ENCODE data around the gene CCDC201.

The CCDC201 gene

DNA sequence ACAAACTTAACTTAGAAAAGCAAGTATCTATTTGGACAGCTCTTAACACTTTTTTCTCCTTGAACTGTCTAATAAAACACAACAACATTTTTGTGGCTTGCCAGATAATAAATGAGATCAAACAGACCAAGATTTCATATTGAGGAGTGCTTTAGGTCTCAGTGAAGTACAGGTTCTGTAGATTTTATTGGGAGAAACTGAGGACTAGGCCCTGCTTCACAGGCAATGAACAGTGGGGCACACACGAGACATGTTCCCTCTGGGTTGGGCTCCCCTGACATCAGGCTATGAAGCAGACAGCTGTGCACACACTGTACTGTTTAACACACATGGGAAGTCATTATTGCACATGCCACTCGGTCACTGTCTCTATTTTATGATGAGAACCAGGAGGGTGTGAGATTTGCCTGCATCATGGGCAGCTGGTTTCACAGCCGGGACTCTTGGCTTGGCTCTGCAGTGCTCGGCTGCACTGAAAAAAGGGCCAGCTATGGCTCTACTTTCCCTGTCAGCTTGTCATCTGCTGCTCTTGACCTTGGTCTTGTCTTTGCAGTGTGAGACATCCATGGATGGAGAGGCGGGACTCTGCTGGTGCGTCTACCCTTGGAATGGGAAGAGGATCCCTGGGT lies 19.6 kb upstream of the CCDC201 start:
- DNase-seq, result no peak

DNA sequence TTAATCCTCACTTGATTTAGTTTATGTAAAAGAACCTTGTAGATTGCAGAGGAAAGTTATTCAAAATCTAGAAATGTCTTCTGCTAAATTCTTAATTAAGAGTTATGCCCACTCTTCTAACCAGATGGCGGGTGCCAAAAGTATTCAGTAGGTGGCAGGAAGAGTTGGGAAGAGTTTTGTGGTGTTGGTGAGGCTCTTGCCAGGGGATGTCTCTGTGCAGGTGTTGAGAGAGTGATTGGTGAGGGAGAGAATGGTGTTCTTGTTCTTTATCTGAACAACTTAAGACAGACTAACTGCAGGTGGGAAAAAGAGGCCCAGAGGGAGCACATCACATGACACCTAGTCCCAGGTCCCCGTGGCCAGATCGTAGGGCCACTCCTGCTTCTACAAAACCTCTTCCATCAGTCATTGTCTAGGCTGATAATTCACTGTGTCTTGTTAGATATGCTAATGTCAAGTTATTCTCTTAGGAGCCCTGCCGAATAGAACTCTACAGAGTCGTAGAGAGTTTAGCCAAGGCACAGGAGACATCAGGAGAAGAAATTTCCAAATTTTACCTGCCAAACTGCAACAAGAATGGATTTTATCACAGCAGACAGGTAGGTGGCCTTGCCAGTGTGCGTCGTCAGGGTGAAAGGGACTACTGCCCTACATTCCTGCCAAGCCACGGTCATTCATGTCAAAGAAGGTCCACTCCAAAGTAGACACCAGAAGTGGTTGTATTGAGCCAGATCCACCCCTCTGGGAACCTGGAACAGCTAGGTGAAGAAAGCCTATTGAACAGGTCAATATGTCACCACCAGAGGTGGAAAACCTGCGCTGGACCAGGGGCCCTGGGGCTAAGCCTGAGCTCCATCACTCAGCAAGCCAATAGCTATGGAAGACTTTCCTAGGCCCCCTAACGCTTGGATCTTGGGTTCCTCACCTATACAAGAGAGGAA lies 18.9 kb upstream of the CCDC201 start:
- DNase-seq, result no peak

DNA sequence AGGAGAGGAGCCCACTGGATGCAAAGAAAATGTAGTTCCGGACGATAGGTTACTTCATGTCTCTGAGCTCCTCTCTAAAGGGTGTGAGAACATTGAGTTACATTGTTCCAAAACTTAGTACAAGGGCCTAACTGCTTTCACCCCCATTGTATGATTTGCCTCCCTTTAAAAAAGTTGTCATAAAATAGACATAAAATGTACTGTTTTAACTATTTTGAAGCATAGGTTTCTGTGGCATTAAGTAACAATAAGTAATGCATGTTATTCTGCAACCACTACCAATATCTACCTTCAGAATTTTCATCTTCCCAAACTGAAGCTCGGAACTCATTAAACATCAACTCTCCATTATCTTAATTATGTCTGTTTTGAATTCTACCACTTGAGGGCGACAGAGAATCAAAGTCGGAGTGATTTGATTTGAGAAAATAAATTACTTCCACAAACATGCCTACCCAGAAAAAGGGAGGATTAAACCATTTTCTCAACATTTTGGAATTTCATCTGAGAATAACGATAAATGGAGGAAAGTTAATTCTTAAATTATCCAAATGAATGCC lies 18.1 kb upstream of the CCDC201 start:
- DNase-seq, result no peak

DNA sequence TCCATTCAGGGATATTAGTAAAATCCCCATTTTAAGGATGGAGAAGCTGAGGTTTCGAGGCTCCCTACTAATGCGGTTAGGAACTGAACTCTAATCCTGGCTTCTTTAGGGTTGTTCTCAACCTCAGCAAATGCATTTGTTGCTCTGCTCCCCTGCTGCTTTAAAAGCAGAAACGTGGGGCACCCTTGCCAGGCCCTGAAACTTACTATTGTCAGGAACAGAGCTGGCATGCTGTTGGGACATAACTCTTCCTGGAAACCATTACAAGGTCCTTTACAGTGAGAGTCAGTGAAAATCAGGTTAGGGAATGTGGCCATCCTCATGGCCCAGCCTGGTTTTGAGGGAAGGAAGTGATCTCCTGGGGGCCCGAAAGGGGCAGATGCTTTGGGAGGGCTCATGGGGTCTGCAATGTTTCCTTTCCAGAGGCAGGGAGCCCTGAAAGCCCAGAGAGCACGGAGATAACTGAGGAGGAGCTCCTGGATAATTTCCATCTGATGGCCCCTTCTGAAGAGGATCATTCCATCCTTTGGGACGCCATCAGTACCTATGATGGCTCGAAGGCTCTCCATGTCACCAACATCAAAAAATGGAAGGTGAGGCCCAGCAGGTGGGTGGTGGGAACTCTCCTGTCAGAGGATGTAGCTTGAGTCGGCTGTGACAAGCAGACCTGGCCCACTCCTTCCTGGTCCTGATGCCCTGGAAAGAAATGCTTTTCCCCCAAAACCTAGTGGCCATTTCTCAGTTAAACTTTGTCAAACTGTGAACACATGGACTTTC lies 17.4 kb upstream of the CCDC201 start:
- DNase-seq, result no peak

DNA sequence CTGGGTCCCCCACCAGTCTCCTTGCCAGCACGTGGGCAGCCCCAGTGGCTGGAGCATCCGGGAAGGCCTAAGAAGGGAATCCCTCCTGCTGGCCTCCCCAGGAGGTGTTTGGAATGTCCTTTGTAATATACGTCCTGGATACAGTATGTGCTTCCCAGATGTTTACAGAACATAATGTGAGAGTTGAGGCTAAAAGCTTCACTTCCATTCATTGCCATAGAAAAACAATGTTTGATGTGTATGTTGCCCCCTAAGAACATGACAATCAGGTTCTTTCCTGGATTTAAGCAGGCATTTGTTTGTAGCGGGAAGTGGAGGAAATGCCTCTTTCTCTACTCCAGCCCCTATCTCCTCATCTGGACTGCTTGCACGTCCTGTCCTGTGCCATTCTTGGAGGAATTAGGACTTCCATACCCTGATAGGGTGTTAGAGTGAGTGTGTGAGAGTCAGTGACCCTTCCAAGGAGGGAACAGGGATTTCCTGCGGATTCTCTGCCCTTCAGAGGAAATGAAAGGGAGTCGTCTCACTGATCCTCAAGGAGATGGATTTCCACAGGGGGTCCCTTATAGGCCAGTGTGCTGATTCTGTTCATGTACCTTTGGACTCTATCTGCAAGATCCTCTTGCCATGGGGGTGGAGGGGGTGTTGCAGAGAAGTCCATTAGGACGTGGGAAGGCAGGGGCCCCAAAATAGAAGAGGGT lies 16.6 kb upstream of the CCDC201 start:
- no peak for DNase-seq

DNA sequence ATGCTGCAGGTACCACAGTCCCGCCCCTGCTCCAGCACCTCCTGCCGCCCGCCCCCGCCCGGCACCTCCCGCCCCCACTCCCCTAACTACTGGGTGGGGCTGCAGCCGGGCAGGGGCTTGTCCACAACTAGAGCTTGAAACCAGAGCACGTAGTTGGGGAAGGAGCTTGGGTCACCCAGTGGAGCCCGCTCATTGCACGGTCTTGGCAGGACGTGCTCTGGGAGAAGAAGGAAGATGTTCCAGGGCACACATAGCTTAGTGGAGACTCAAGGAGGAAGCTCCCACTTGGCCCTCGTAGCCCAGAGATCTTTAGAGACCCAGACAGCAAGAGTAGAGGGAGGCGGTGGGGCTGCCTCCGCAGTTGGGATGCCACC lies 16.1 kb upstream of the CCDC201 start:
- no peak for DNase-seq

DNA sequence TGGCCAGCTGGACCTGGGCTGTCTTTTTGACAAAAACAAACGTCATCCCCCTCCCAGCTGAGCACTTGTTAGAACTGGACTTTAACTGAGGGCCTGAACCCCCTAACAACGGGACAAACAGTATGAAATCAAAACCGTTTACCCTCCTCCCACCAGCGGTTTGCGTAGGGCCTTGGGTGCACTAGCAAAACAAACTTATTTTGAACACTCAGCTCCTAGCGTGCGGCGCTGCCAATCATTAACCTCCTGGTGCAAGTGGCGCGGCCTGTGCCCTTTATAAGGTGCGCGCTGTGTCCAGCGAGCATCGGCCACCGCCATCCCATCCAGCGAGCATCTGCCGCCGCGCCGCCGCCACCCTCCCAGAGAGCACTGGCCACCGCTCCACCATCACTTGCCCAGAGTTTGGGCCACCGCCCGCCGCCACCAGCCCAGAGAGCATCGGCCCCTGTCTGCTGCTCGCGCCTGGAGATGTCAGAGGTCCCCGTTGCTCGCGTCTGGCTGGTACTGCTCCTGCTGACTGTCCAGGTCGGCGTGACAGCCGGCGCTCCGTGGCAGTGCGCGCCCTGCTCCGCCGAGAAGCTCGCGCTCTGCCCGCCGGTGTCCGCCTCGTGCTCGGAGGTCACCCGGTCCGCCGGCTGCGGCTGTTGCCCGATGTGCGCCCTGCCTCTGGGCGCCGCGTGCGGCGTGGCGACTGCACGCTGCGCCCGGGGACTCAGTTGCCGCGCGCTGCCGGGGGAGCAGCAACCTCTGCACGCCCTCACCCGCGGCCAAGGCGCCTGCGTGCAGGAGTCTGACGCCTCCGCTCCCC lies 15.5 kb upstream of the CCDC201 start, which contains the start of gene IGFBP1:
Gene IGFBP1, plus strand, starts transcription at position 304 of the 808 bp plus-strand sequence. Its CDS starts 165 bp downstream, at position 469.
- no peak for DNase-seq

DNA sequence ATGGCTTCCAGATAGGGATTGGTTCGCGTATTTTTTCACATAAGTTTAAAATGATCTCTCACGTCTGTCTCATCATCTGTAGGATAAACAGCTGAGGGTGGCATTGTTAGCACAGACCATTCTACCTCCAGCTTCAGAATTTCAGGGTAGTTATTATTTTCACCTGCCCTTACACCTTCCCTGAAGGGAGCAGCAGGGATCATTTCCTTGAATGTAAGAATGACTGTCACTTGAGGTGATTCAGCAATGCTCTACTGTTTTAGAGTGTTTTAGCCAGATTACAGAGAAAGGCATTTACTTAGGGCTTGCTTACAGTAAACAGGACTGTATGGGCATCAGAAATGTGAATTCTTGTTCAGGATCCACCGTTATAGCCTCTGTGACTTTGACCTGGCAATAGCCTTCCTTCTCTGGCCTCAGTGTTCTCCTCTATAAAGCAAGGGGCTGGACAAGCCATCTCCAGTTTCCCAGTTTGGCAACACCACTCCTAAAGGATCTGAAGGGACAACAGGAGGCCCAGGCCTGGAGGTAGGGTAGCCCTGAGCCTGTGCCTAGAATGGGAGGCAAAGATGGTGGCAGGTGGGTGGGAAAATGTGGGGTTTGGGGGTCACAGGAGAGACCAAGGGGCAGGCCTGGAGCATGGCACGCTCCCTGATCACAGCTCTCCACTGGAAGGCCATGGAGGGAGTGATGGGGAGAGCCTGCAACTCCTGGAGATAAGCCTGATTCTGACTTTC lies 14.2 kb upstream of the CCDC201 start:
- DNase-seq, result no peak

DNA sequence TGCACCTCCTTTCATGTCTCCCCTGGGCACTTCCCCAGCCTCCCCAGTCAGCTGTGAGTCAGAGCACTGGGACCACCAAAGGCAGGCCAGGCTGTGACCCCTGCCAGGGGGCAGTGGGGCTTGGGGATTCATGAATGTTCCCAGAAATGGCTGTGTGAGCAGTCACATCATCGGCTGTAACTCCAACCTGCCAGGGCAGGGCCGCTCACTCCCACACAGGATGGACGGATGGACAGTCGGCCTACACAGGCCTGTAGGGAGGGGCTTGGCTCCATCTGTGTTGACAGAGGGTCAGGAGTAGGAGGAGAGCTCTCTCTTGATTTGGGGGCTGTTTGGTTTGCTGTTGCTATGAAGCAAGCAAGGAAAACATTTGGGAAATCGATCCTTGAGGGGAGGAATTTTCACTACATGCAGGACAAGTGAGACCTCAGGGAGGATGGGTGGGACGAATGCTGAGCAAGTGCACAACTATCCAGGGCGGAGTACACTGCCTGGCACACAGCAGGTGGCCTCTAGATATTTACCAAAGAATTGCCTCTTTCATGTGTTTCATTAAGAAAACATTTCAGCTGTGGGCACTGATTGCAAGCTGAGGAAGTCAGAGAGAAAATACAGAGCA lies 12.5 kb upstream of the CCDC201 start:
- DNase-seq, result no peak

DNA sequence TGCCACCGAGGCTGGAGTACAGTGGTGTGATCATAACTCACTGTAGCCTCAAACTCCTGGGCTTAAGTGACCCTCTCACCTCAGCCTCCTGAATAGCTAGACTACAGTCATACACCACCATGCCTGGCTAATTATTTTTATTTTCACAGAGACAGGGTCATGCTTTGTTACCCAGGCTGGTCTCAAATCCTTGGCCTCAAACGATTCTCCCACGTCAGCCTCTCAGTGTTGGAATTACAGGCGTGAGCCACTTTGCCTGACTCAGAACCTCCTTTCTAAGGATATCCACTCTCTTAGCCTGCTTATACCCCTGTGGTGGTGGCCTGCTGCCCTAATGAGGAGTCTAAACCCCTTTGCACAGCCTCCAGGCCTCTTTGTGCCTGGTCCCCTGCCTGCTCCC lies 11.3 kb upstream of the CCDC201 start:
- DNase-seq, result no peak

DNA sequence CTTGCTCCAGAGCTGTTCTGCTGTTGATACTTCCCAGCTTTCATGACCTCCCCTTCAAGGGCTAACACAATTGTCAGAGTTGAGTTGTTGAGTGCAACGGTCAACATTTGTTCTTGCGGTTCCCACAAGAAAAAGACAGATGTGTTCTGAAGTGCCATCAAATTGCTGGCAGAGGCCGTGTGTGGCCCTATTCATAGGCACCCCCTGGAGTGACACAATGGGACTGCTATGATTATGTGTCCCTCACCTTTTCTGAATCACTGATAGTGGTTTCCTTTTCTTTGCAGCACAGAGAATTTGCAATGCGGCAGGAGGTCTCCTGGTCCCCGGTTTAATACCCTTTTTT lies 9.6 kb upstream of the CCDC201 start:
- DNase-seq, result no peak

DNA sequence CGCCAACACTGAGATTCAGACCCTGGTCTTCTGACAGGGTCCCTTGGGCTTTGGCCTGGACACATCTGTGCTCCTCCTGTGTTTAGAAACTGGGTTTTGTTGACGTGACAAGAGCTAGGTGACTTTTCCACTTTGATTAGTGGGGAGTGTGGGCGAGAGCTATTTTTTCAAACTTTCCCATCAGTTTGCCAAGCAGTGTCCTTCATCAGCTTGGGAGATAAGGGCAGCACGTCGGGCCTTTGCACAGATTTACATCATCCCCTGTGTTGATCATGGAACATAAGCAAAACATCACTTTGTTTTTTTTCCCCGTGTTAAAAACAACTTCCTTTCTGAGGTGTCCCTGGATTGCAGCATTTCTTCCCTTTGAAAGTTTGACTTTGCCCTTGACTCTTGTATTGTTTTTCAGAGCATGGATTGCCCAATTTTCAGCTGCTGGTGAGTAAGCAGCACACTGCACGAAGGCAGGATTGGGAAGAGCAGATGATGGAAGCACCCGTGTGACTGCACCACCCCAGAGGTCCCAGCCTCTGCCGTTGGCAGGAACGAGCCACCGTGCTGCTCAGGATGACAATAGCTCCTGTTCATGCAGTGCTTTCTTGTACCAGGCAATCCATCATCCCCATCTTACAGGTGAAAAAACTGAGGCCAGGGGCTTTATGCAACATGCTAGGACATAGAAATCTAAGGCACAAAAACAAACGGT lies 9.0 kb upstream of the CCDC201 start:
- DNase-seq, result no peak

DNA sequence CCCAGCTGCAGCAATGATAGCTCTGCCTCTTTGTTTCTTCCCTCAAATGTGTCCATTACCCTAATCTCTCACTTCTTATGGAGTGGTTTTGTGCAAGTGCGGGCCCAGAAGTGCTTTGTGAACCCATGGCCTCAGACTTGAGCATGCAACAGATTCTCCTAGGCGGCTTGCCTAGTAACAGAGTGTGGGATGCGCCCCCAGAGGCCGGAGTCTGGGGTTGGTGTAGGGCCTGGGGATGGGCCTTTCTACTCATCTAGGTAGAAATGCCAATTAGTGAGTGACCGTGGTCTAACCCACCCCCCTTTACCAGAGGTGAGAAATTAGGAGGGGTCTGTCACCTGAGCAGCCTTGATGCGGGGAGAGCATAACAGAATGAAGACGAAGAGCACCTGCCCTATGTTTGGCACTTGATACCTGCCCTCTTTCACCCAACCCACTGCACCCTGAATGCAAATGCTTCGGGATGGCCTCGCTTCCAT lies 8.4 kb upstream of the CCDC201 start:
- no peak for DNase-seq

DNA sequence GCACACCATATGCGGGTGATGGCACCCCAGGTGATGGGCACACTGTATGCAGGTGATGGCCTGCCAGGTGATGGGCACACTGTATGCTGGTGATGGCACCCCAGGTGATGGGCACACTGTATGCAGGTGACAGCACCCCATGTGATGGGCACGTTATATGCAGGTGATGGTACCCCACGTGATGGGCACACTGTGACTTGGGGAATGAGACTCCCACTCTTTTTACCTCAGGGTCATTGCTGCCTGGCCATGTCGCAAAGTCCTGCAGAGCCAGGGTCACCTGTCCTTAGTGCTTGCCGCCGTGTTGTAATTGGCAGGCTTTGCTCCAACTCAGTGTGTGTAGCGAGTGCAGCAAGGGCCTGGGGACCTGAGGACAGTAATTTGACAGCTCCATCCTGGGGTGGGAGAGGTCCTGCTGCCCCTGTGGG lies 7.6 kb upstream of the CCDC201 start:
- DNase-seq, result no peak

DNA sequence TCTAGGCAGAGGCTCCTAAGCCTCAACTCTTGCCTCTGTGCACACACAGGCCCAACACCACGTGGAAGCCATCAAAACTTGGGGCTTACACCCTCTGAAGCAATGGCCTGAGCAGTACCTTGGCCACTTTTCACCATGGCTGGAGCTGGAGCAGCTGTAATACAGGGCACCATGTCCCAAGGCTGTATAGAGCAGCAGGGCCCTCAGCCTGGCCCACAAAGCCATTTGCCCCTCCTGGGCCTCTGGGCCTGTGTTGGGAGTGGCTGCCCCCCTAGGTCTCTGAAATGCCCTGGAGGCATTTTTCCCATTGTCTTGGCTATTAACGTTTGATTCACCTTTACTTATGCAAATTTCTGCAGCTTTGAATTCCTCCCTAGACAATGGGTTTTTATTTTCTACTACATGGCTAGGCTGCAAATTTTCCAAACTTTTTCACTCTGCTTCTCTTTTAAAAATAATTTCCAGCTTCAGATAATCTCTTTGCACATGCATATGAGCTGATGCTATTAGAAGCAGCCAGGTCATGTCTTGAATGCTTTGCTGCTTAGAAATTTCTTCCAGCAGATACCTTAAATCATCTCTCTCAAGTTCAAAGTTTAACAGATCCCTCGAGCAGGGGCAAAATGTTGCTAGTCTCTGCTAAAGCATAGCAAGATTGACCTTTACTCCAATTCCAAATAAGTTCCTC lies 5.7 kb upstream of the CCDC201 start:
- DNase-seq, result no peak

DNA sequence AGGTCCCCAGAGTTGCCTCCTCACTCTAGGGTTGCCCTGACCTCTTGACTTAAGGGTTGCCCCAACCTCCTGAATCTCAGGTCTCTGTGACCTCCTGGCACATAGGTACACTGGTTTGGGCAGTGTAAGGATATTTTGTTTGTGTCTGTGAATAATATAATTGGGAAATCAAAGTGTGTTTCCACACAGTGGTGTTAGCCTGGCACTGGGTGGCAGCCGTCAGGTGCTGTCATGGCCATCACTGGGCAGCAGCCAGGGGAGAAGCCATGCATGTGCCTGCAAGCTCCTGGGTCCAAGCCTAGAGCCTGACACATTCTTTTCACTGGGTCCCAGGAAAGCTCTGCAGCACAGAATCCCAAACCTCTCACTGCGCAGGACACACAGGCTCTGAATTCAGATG lies 3.6 kb upstream of the CCDC201 start:
- DNase-seq, result no peak

DNA sequence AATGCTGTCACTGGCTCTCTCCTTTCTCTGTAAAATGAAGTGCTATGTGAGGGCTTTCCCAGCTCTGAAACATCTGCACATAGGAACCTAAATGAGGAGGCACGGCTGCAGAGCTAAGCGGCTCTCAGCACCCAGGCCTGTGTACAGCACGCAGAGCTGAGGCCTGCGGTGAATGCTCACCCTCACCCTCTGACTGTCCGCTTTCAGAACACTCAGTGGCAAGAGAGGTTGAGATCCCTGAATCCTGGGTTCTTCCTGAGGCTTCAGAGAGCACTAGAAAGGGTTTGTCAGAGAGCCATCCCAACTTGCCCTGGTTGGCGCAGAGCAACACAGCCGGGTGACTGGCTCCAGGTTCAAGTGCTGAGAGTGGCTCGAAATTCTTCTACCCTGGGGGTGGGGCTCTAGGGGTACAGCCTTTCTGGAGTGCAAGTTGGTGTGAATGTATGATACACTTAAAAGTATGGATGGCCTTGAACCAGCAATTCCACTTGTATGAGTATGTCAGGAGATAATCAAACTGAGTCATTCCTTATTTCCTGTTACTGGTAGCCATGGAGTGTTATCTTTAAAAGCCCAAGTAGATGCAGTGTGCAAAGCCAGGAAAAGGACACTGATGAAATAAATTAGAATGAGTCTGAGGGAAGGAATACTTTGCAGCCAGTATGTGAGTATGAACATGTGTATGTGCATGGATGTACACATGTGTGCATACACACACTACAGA lies 1.7 kb upstream of the CCDC201 start:
- DNase-seq, result no peak

DNA sequence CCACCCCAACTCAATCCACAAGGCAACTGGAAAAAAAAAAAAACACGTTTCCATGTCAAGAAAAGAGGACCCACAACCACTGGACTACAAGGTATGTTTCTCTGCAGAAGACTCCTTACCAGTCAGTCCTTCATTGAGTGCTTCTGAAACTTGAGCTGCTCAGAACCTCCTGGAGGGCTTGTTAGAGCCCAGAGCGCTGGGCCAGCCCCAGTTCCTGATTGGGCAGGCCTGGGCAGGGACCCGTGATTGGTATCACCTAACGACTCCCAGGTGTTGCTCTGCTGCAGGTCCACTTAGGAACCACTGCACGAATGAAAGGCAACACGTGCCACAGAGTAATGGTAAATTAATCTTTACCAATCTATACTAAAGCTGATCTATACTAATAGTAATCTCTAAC lies 473 bp upstream of the CCDC201 start:
- no peak for DNase-seq

Data from activated CD4-positive, CD25-positive, alpha-beta regulatory T cell treated with anti-CD3 and anti-CD28 coated beads, Interleukin-2, amount 50 U/mL, for 72 hours (primary cell).